Activated T-cell treated with anti-CD3 and anti-CD28 coated beads, Interleukin-2, amount 50 U/mL, for 4 hours (primary cell): Measurements from ENCODE around the gene SDS. TPM values are rescaled to one million over a fixed set of nuclear protein-coding genes. Genes with fewer than 3 reads are reported as not detected.

Experiments
- ATAC-seq, 2 donors: fragments of 200-7000 bp; cut with Tn5 transposase; one replicate each; pipeline ENCODE4 v1.10.0; 2021
- DNase-seq: peaks from one replicate; pipeline ENCODE4 v3.0.0-alpha.2; 2020
- H3K27me3 Mint-ChIP-seq: one replicate; pipeline ENCODE4 v1.8.0; 2021; ENCODE audit warnings: low read depth, mixed read lengths
- H3K36me3 Mint-ChIP-seq: one replicate; pipeline ENCODE4 v1.8.0; 2022; ENCODE audit warnings: mixed read lengths; ENCODE audit not compliant: insufficient read depth
- H3K4me1 Mint-ChIP-seq: one replicate; pipeline ENCODE4 v1.8.0; 2021; ENCODE audit warnings: low read depth, mixed read lengths
- H3K4me3 Mint-ChIP-seq: one replicate; pipeline ENCODE4 v1.8.0; 2021; ENCODE audit warnings: mild to moderate bottlenecking, moderate library complexity, mixed read lengths
- H3K9me3 Mint-ChIP-seq: one replicate; pipeline ENCODE4 v1.8.0; 2021; ENCODE audit warnings: mixed read lengths
- total RNA-seq, 3 donors: library from RNA; stranded (reverse); gene quantifications; one replicate each; pipeline ENCODE4 v1.2.1, GENCODE V29; 2021

Gene SDS
- total RNA-seq, 3 donors from 2014 or later = 0.18 TPM; not detected in 2

DNA sequence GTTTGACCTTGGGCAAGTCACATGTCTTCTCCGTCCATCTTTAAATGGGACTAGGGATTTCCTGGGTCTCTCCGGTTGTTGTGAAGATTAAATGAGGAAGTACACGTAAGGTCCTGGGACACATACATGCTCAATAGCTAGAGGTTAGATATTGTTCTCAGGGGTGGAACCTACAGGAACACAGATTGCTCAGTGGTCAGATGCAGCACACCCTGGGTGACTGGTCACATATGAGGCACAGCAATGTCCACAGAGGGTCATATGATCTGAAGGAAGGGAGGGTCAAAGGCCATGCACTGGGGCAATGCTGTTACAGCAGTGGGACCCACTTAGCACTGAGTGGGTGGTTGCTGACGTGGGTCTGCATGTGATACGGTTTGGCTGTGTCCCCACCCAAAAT lies 57.3 kb downstream of the SDS start:
- ATAC-seq (no peak), DNase-seq (no peak)
- Mint-ChIP-seq H3K27me3 (peaks cover 6% of the 10 kb centered on the region), H3K4me1 (no peaks in the 10 kb centered on the region), H3K9me3 (no peaks in the 10 kb centered on the region), H3K36me3 (no peaks in the 10 kb centered on the region), H3K4me3 (no peak overlapping the region)

DNA sequence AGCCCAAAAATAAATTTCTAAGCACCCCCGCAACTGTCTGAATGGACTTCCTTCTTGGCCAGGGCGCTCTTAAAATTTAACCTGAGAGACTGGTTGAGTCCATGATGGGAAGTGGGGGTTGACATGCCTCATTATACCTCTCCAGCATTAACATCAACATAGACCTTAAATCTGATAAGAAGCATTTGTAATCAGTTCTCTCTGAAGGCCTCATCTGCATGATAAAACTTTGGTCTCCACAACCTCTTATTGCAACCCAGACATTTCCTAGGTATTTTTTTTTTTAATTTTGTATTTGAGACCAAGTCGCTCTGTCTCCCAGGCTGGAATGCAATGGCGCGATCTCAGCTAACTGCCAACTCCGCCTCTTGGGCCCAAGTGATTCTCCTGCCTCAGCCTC lies 58.4 kb downstream of the SDS start:
- no peak for DNase-seq
- no peak for ATAC-seq
- no peak overlapping the region for H3K4me3 Mint-ChIP-seq
- no peaks in the 10 kb centered on the region for H3K9me3 Mint-ChIP-seq
- peaks cover 6% of the 10 kb centered on the region for H3K27me3 Mint-ChIP-seq
- no peaks in the 10 kb centered on the region for H3K4me1 Mint-ChIP-seq
- no peaks in the 10 kb centered on the region for H3K36me3 Mint-ChIP-seq

Other genes starting within 250 kb of the SDS start
- 100 to 1,000 TPM; 213 to 236 (median 232) TPM for gene DDX54, start 218.4 kb downstream of the SDS start, total RNA-seq
- gene RITA1, start 218.2 kb downstream of the SDS start, total RNA-seq = 10 to 100 TPM; 24.6 to 31.0 (median 27.5) TPM
- gene TPCN1, start 182.4 kb downstream of the SDS start, total RNA-seq = 10 to 100 TPM; 17.5 to 23.7 (median 20.8) TPM
- 10 to 100 TPM; 12.4 to 14.7 (median 13.6) TPM for gene SLC8B1, start 68.8 kb downstream of the SDS start, total RNA-seq
- 10 to 100 TPM; 22.9 to 25.3 (median 24.2) TPM for gene PLBD2, start 45.3 kb downstream of the SDS start, total RNA-seq
- under 1 TPM in 1 of 3 donors, not detected in 2; 0.46 TPM for gene SDSL, start 18.5 kb upstream of the SDS start, total RNA-seq
- gene LHX5, start 68.0 kb upstream of the SDS start, total RNA-seq = not detected